GM12891 (cell line): ENCODE results near the gene CD4.
A peak's percentile ranks its signal among the peaks of the same experiment; 100 is the strongest.

Experiments
- DNase-seq: peaks from one replicate; pipeline ENCODE4 v3.0.0; 2011; ENCODE audit warnings: low spot score; ENCODE audit not compliant: insufficient read length
- FAIRE-seq: peaks from 2 replicates; lab custom pipeline; 2011; peaks lifted over from hg19 to GRCh38; lab: Jason Lieb, UNC
- PAX5 ChIP-seq: IDR thresholded peaks from 2 replicates; pipeline ENCODE4 v1.6.1; 2011; ENCODE audit warnings: low read length, moderate library complexity, mild to moderate bottlenecking; ENCODE audit not compliant: insufficient read depth, severe bottlenecking
- POLR2A ChIP-seq: IDR thresholded peaks from 2 replicates; pipeline ENCODE4 v1.6.1; 2011; ENCODE audit warnings: low read depth, low read length, control low read depth
- POLR2AphosphoS5 ChIP-seq: IDR thresholded peaks from 2 replicates; pipeline ENCODE4 v1.6.1; 2011; ENCODE audit warnings: low read depth, low read length, control low read depth
- POU2F2 ChIP-seq: IDR thresholded peaks from 2 replicates; pipeline ENCODE4 v1.6.1; 2011; ENCODE audit warnings: low read depth, mild to moderate bottlenecking, control low read depth, low read length, moderate library complexity
- SPI1 ChIP-seq: IDR thresholded peaks from 2 replicates; pipeline ENCODE4 v1.6.1; 2011; ENCODE audit warnings: low read depth, low read length, control low read depth
- TAF1 ChIP-seq: IDR thresholded peaks from 2 replicates; pipeline ENCODE4 v1.6.1; 2011; ENCODE audit warnings: low read depth, low read length, control low read depth

Gene CD4

DNA sequence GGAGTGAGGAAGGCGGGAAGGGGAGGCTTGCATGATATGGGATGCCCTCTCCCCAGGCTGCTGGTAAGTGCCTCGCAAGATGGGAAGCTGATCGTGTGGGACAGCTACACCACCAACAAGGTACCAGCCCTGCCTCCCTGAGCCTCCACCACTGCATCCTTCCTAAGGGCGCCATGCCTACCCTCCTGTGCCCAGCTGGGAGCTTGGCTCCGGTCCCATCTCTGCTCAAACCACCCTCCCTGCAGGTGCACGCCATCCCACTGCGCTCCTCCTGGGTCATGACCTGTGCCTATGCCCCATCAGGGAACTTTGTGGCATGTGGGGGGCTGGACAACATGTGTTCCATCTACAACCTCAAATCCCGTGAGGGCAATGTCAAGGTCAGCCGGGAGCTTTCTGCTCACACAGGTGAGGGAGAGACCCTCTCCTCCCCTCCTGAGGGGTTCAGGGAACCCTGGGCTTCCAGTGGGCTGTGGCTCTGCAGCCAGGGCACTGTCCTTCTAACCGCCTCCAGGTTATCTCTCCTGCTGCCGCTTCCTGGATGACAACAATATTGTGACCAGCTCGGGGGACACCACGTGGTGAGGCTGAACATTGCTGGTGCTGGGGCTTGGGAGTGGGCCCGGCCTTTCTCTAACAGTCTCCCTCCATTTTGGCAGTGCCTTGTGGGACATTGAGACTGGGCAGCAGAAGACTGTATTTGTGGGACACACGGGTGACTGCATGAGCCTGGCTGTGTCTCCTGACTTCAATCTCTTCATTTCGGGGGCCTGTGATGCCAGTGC, 54.0 kb downstream of the CD4 start:
- no peak for FAIRE-seq
- TF ChIP-seq POLR2AphosphoS5 (no peak), SPI1 (no peak), PAX5 (no peak), POLR2A (no peak), POU2F2 (no peak), TAF1 (no peak)
- DNase-seq: no peak

DNA sequence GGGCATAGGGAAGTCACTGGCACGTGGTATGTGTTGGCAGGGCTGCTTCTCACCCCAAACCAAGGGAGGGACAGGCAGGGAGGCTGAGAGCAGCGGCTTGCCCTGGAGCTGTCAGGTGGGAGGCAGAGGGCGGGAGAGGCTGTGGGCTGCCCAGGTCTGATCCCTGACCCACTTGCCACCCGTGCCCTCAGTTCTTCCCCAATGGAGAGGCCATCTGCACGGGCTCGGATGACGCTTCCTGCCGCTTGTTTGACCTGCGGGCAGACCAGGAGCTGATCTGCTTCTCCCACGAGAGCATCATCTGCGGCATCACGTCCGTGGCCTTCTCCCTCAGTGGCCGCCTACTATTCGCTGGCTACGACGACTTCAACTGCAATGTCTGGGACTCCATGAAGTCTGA, 56.1 kb downstream of the CD4 start:
- TF ChIP-seq POU2F2 (no peak), TAF1 (no peak), PAX5 (no peak), POLR2A (no peak), POLR2AphosphoS5 (no peak), SPI1 (no peak)

DNA sequence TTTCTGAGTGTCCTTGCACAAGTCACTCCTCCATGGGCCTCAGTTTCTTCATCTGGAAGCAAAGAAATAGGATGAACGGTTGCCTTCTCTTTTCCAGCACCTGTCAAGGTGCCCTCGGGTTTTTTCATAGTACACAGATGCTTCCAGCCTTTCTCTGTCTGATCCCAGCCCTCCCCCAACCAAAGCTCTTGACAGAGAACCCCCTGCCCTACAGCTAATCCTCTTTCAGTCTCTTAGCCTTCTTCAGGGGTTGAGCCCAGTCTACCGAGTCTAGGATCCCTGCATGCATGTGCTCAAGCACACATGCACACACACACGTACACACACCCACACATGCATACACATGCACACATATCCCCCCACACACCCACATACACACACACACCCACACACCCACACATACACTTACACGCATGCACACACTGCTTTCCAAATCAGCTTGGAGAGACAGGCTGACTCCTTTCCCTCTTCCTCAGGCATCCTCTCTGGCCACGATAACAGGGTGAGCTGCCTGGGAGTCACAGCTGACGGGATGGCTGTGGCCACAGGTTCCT, 57.1 kb downstream of the CD4 start:
- DNase-seq (no peak), FAIRE-seq (no peak)
- TF ChIP-seq POLR2AphosphoS5: no peak
- no peak for TF ChIP-seq SPI1
- TF ChIP-seq PAX5: no peak
- TF ChIP-seq POLR2A: no peak
- no peak for TF ChIP-seq POU2F2
- TF ChIP-seq TAF1: no peak

More for the DNA sequence above, 56.1 kb downstream of the CD4 start:
- FAIRE-seq: no peak
- no peak for DNase-seq

DNA sequence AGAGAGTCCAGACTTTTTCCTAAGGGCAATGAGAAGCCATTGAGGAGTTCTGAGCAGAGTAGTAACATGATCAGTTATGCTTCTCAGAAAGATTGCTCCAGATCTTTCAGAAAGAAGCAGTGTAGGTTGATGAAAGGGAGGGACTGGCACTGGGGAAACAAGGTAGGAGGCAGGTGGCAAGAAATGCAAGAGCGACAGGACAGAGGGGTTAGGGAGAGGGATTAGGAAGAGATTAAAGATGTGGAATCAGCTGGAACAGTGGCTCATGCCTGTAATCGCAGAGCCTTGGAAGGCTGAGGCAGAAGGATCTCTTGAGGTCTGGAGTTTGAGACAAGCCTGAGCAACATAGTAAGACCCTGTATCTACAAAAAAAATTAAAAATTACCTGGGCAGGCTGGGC, 58.3 kb downstream of the CD4 start:
- TF ChIP-seq TAF1 (no peak), POU2F2 (no peak), POLR2AphosphoS5 (no peak), POLR2A (no peak), SPI1 (no peak), PAX5 (no peak)

GRCh38 chr12:6849427-6849826, 60.1 kb downstream of the CD4 start:
- TF ChIP-seq TAF1: no peak
- peak; percentile 44; the same call in 1 of the 2 replicates for TF ChIP-seq SPI1
- no peak for TF ChIP-seq POLR2AphosphoS5
- FAIRE-seq (no peak), DNase-seq (no peak)

More for the DNA sequence above, 58.3 kb downstream of the CD4 start:
- FAIRE-seq: no peak
- DNase-seq: no peak

DNA sequence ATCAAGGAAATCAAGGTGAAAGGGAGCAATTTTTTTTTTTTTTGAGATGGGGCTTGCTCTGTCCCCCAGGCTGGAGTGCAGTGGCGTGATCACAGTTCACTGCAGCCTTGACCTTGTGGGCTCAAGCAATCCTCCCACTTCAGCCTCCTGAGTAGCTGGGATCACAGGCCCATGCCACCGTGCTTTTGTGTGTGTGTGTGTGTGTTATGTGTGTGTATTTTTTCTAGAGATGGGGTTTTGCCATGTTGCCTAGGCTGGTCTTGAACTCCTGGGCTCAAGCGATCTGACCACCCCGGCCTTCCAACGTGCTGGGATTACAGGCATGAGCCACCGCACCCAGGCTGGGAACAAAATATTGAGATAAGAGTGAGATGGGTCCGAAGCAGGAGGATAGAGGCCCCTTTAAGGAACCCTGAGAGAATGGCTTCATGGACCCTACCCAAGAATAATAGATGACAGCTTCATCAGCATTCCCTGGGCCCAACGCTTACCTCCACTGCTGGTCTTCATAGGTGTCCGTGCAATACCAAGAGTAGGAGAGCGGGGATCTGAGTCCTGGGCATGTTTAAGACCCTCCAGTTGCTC, 60.7 kb downstream of the CD4 start:
- no peak for FAIRE-seq
- TF ChIP-seq TAF1: no peak

DNA sequence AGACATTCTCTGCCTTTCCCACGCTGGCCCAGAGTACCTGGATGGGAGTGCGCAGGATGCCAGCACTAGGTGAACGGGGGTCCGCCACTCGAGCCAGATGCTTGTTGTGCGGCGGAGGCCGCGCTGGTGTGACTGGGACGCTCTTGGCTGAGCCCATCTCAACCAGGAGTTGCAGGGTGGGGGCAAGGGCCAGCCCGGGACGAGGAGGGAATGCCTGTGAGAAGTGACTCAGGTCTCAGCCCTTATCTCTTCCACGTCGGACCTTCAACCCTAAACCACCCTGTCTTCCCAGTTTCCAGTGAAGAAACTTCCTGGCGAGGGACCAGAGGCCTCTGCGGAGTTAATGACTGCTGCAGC, 61.4 kb downstream of the CD4 start:
- TF ChIP-seq POLR2A: no peak
- FAIRE-seq: no peak
- DNase-seq: no peak

More for the DNA sequence above, 60.7 kb downstream of the CD4 start:
- DNase-seq: no peak

DNA sequence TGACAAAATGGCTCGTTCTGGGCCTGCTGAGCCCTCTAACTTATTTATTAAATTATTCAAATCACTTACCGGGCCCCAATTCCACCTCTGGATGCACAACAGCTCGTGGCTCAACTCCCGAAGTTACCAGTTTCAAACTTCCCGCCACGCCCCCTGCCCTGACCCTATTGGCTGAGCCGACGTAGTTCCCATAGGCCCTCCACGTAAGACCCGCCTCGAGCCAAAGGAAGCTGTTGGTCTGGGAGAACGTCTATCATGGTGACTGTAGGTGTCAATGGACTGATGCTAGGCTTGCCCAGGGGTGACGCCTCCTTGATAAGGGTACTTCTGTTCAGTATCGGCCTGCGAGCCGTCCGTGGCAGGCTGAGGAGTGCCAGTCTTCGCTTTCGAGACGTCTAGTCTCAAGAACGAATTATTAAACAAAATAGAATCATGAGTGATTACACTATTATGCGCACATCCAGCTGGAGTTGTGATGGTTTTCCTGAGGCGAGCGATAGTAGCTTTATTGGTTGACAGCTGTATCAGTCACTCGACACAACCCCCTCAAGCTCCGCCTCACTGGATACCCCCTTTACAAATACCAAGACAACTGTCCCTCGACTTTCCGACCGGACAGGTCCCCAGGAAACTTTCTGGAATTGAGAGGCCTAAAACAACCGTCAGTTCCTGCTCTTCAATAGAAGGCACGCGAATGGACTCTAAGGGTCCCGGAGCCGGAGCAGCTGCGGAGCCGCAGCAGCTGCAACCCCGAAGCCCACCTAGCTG, 62.0 kb downstream of the CD4 start, which contains the start of gene CDCA3:
Gene CDCA3 (minus strand): TSS at position 134 of the 768 bp plus-strand sequence. CDS start 334 bp downstream, outside the sequence.
- peak; percentile 100 for DNase-seq
- FAIRE-seq: no peak
- TF ChIP-seq POLR2AphosphoS5 (peak; percentile 84), TAF1 (peak; percentile 65), POU2F2 (peak; percentile 72; the same call in 1 of the 2 replicates), SPI1 (no peak), POLR2A (peak; percentile 87), PAX5 (no peak)

- DNase-seq: peak; percentile 92
- peak; percentile 100 for FAIRE-seq
Observed at GRCh38 chr12:6851921-6852650, 62.8 kb downstream of the CD4 start, which contains the start of gene USP5. USP5 (plus strand) TSS chr12:6852150; CDS start chr12:6852180, 30 bp downstream.

More at GRCh38 chr12:6851921-6852650, 62.8 kb downstream of the CD4 start, which contains the start of gene USP5:
- TF ChIP-seq POLR2AphosphoS5 (peak; percentile 84), POU2F2 (no peak), POLR2A (peak; percentile 85), PAX5 (no peak), SPI1 (peak; percentile 40), TAF1 (peak; percentile 75)
